Measurements from ENCODE around the gene TMPRSS12. TPM values are rescaled to one million over a fixed set of nuclear protein-coding genes. Genes with fewer than 3 reads are reported as not detected.
A peak's percentile ranks its signal among the peaks of the same experiment; 100 is the strongest.
"Not testable (repeated sequence)": the region's sequence is repeated elsewhere in the genome, so short reads cannot be mapped to it uniquely, and the experiment has no call there.

The TMPRSS12 gene
- total and polyA plus RNA-seq, 10 donors = not detected

DNA sequence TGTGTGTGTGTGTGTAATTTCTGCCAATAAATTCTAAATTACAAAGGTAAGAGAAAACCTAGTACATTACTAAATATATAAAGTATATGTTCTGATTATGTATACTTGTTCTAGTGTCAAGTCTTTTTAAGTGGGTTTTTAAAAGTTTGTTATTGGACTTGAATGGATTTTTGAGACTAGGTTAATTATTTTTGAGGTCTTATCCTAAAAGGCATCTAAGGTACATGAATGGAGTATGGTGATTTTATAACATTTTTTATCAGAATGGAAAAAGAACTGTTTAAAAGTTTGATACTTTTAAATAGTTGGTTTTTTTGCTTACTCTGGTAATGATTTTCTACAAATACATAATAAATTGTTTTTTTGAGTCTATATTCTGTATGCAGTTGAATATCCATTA, 22.5 kb upstream of the TMPRSS12 start:
- H3K4me3 ChIP-seq = no peak overlapping the region
- peaks cover 0 to 4% (median 2%) of the 10 kb centered on the region in 6 donors for H3K4me1 ChIP-seq
- no peak overlapping the region for H3K27ac ChIP-seq
- no peaks in the 10 kb centered on the region for H3K9me3 ChIP-seq
- DNase-seq = no peak
- peaks cover 0 to 68% (median 42%) of the 10 kb centered on the region in 6 donors for H3K36me3 ChIP-seq
- TF ChIP-seq, protein P1, sequence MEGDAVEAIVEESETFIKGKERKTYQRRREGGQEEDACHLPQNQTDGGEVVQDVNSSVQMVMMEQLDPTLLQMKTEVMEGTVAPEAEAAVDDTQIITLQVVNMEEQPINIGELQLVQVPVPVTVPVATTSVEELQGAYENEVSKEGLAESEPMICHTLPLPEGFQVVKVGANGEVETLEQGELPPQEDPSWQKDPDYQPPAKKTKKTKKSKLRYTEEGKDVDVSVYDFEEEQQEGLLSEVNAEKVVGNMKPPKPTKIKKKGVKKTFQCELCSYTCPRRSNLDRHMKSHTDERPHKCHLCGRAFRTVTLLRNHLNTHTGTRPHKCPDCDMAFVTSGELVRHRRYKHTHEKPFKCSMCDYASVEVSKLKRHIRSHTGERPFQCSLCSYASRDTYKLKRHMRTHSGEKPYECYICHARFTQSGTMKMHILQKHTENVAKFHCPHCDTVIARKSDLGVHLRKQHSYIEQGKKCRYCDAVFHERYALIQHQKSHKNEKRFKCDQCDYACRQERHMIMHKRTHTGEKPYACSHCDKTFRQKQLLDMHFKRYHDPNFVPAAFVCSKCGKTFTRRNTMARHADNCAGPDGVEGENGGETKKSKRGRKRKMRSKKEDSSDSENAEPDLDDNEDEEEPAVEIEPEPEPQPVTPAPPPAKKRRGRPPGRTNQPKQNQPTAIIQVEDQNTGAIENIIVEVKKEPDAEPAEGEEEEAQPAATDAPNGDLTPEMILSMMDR (IDR thresholded peaks at IDR 0.05 in 8 of 11, conservative IDR thresholded peaks at IDR 0.05 in 3 of 11) = no peak
- TF ChIP-seq POLR2A (IDR thresholded peaks at IDR 0.05) (no peak), POLR2AphosphoS5 (IDR thresholded peaks at IDR 0.05) (no peak)
- H3K27me3 ChIP-seq (replicated peaks in 1 of 7) = no peaks in the 10 kb centered on the region
- intact Hi-C loops (cut with DNase I; ENCODE audit: low total_unique reads) = no loop called here

DNA sequence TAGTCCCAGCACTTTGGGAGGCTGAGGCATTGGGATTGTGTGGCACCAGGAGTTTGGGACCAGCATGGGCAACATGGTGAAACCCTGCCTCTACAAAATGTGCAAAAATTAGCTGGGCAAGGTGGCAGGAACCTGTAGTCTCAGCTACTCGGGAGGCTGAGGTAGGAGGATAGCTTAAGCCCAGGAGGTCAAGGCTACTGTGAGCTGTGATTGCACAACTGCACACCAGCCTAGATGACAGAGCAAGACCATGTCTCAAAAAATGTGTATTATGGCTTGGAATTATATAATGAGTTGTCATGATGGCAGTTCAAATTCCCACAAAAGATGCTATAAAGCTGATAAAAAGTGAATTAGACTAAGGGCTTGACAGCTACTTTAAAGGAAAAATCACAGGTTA, 20.6 kb upstream of the TMPRSS12 start:
- peaks cover 0 to 49% (median 24%) of the 10 kb centered on the region in 6 donors for H3K36me3 ChIP-seq
- intact Hi-C loops (cut with DNase I; ENCODE audit: low total_unique reads) = no loop called here
- 67 to 91% (median 81%) methylated on average over 1 of the region's 1 CpG for WGBS, 5 donors
- no peak overlapping the region for H3K4me3 ChIP-seq
- peaks cover 0 to 12% (median 10%) of the 10 kb centered on the region in 6 donors for H3K4me1 ChIP-seq
- H3K27me3 ChIP-seq (replicated peaks in 1 of 7) = no peaks in the 10 kb centered on the region
- no peak for DNase-seq
- no peak for TF ChIP-seq POLR2A (IDR thresholded peaks at IDR 0.05)
- TF ChIP-seq POLR2AphosphoS5 (IDR thresholded peaks at IDR 0.05) = no peak
- TF ChIP-seq, protein P1 (IDR thresholded peaks at IDR 0.05 in 8 of 11, conservative IDR thresholded peaks at IDR 0.05 in 3 of 11) = no peak
- no peak overlapping the region for H3K27ac ChIP-seq
- no peaks in the 10 kb centered on the region for H3K9me3 ChIP-seq

DNA sequence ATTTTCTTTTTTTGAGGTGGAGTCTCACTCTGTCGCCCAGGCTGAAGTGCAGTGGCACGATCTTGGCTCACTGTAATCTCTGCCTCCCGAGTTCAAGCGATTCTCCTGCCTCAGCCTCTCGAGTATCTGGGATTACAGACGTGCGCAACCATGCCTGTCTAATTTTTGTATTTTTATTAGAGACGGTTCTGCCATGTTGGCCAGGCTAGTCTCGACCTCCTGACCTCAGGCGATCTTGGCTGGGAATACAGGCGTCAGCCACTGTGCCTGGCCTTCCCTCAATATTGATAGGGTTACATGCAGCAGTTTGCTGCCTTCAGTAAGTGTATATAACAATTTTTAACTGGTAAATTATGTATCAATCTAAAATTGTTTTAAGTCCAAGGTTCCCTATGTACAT, 19.0 kb upstream of the TMPRSS12 start:
- DNase-seq; H3K27me3 ChIP-seq (replicated peaks in 1 of 7); H3K9me3 ChIP-seq; H3K27ac ChIP-seq; H3K4me3 ChIP-seq: not testable (repeated sequence)
- Histone ChIP-seq H3K36me3 (peaks cover 0 to 33% (median 11%) of the 10 kb centered on the region in 6 donors), H3K4me1 (peaks cover 0 to 12% (median 10%) of the 10 kb centered on the region in 6 donors)
- WGBS, 5 donors = 88 to 95% (median 93%) methylated on average over 11 of the region's 11 CpGs
- intact Hi-C loops (cut with DNase I; ENCODE audit: low total_unique reads) = loop anchor here (2.0 kb wide), 1 partner anchor 163 kb away; no protein-coding TSS in a partner anchor

DNA sequence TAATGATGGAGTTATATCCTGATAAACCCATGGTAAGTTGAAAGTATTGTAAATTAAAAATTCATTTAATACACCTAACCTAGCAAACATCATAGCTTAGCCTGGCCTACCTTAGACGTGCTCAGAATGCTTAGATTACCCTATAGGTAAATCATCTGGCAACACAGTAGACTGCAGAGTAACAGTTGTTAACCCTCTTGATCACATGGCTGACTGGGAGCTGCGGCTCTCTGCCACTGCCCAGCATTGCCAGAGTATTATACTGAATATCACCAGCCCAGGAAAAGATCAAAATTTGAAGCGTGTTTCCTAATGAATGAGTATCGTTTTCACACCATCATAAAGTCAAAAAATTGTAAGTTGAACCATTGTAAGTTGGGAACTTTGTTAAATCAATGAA, 17.8 kb upstream of the TMPRSS12 start:
- Histone ChIP-seq H3K4me1 (peaks cover 0 to 12% (median 10%) of the 10 kb centered on the region in 6 donors), H3K4me3 (no peak overlapping the region), H3K27me3 (replicated peaks in 1 of 7) (no peaks in the 10 kb centered on the region), H3K36me3 (peaks cover 0 to 21% (median 1%) of the 10 kb centered on the region in 6 donors), H3K9me3 (no peaks in the 10 kb centered on the region), H3K27ac (peak overlapping the region in 4 of 8 donors; percentile 23 to 50 (median 42))
- DNase-seq = no peak
- WGBS, 5 donors = 44 to 56% (median 47%) methylated on average over 4 of the region's 4 CpGs
- intact Hi-C loops (cut with DNase I; ENCODE audit: low total_unique reads) = loop anchor here (2.0 kb wide), 1 partner anchor 162 kb away; no protein-coding TSS in a partner anchor
- no peak for TF ChIP-seq POLR2A (IDR thresholded peaks at IDR 0.05)
- no peak for TF ChIP-seq POLR2AphosphoS5 (IDR thresholded peaks at IDR 0.05)
- TF ChIP-seq, protein P1 (IDR thresholded peaks at IDR 0.05 in 8 of 11, conservative IDR thresholded peaks at IDR 0.05 in 3 of 11) = no peak

Measured in spleen (tissue), 11 donors.